ENCODE data around the gene MFRP. TPM values are rescaled to one million over a fixed set of nuclear protein-coding genes. Genes with fewer than 3 reads are reported as not detected.

MFRP gene
- polyA plus RNA-seq, 1 donor = not detected

DNA sequence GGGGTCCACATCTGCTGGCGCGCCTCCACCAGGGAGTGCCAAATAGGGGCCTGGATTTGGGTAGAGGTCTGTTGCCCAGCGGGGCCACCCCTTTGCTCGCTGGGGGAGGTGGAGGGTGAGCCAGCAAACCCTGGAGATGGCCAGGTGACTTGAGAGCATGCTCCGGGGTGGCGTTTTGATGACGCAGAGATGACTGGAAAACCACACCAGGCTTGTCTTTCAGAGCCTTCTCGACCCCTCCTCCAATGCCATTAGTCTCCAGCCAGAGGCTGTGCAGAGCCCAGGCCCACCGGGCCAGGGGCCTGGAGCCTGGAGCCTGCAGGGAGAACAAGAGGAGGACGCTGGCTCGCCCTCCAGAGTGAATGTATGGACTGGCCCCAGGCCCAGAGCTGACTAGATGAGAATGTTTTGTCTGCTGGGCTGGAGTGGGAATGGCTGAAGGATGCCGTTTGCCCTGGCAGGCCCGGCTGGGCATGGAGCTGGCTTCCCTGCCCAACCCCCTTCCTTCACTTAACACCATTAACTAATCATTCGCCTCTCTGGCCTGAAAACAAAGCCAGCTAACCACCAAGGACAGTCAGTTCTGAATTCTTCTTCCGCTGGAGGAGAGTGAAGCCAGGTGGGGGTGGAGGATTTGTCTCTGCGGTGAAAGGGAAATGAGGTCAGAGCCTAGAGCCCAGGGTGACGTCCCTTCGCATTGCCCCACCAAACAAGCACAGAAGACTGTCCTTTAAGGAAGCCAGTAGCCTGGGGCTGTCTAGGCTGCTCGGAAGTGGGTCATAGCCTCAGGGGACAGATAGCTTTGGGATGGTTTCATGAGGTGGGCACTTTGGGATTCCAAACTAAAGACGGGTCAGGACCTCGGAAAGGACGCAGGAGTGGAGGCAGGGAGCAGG lies 28.0 kb downstream of the MFRP start:
- DNase-seq (ENCODE audit: low read depth) = no peak

DNA sequence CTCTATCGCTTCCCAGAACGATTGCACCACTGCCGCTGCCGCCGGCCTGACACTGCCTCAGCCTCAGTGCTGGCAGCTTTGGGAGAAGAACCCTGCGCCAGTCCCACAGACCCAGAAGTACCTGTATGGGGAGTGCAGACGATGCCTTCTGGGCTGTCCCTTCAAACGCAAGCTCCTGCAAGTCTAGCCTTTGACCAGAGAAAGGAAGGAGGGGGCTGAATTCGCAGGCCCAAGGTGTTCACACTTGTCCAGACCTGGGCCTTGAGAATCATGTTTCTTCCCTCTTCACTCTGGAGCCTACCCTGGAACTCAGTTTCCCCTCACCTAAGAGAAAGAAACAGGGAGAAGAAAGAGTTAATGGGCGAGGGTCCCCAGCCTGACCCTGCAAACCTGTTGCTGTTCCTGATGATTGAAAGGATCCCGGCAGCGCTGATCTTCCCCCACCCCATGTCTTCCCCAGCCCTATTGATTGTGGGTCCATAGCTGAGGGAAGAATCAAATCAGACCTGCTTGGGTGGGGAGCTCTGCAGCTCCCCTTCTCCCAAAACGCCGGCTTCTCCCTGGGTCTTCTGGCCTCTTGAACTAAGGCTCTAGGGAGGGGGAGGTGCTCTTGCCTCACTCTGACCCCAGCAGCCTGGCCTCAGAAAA lies 28.8 kb downstream of the MFRP start:
- no peak for DNase-seq (ENCODE audit: low read depth)

DNA sequence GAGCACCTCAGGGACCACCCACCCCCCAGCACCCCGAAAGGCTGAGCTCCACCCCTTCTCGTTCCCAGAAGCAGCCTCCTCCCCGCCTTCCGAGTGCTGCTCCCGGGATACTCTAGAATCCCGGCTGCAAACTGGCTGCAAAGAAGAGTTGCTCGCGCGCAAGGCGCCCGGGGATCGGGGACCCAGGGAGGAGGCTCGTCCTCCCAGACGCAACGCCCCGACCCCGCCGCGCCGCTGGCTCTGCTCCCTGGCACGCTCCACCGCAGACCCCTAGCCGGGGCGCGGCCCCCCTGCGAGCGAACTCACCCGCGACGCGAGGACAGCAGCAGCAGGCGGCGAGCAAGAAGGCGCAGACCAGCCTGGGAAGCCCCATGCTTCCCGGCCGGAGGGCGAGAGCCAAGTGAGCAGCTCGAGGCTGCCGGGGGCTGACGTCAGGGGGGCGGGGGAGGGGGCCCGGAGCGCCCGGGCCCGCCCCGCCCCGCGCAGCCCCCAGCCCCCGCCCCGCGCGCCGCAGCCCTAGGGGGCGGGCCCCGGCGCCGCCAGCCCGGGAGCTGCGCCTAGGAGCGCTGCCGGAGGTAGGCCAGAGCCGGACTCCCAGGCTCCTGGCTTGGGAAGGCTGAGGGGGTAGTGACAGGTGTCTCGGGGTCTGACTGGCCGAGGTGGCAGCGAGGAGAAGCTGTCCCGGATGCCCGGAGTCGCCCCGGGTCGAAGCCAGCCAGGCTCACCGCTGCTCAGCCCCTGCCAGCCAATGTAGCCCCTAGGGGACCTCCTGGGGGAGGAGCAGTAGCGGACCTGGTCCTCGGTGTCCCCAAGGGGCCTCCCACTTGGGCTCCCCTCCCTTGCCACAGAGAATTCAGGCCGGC lies 29.5 kb downstream of the MFRP start, which contains the start of gene MCAM:
Gene MCAM, minus strand, starts transcription at position 402 of the 863 bp plus-strand sequence. Its CDS starts 29 bp downstream, at position 373.
- DNase-seq (ENCODE audit: low read depth) = no peak

DNA sequence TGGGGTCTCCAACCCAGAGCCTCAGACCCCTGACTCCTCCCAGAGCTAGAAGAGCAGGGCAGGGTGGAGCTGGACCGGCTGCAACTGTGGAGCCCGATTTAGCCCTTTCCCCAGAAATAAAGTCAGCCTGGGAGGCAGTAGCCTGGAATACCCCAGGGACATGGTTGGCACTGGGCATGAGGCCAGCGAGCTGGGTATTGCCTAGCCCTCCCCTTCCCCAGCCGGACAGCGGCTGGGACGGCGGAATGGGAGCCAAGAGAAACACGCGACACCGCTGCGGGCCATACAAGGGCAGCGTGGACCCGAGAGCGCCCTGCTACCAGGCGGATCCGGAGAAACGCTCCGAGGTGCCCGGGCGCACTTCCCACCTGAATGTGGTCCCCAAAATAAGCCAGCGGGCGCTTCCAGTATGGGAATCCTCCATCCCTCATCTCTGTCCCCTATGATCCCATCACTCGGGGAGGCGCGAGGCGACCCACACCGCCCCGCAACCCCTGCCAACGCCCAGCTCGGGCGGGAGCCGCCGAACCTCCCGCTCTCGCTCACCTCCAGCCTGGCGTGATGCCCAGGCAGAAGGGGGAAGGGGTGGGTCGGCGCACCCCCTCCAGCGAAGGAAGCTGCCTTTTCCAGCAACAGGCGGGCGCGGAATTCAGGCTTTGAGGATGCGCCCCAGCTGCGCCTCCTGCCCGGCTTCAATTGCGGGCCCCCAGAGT lies 30.3 kb downstream of the MFRP start:
- no peak for DNase-seq (ENCODE audit: low read depth)

GRCh38 chr11:119315131-119316015 lies 31.1 kb downstream of the MFRP start:
- DNase-seq (ENCODE audit: low read depth) = no peak

DNA sequence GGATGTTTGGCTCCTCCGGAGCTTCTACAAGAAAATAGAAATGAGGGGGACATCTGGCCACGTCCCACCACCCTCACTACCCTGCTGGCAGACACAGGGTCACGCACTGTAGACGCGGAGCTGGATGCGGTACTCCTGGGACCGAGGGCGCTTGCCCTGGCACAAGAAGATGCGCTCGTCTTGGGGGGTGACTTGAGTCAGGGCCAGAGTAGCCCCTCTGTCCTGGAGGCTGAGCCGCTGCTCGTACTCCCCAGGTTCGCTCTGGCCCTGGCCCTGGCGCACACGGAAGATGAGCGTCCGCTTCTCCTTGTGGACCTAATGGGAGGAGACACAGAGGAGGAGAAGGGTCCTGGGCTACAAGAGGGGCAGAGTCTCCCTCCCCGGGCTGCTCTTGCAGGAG lies 31.8 kb downstream of the MFRP start:
- DNase-seq (ENCODE audit: low read depth) = no peak

GRCh38 chr11:119310682-119311052 lies 35.8 kb downstream of the MFRP start:
- no peak for DNase-seq (ENCODE audit: low read depth)

- no peak for DNase-seq (ENCODE audit: low read depth)
Observed at GRCh38 chr11:119309953-119310681, 36.4 kb downstream of the MFRP start.

DNA sequence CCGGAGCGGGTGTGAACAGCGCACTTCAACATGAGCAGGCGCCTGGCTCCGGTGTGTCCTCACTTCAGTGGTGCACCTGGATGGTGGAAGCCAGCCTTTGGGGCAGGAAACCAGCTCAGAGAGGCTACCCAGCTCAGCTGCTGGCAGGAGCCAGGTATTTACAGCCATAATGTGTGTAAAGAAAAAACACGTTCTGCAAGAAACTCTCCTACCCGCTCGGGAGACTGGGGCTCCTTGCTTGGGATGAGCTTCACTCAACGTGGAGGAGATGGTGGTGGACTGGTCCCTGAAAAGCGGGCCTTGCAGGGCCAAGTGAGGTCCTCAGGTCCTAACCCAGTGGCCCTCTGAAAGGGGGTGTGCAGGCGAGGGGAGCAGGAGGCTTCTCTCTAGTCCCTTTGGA lies 37.1 kb downstream of the MFRP start:
- no peak for DNase-seq (ENCODE audit: low read depth)

DNA sequence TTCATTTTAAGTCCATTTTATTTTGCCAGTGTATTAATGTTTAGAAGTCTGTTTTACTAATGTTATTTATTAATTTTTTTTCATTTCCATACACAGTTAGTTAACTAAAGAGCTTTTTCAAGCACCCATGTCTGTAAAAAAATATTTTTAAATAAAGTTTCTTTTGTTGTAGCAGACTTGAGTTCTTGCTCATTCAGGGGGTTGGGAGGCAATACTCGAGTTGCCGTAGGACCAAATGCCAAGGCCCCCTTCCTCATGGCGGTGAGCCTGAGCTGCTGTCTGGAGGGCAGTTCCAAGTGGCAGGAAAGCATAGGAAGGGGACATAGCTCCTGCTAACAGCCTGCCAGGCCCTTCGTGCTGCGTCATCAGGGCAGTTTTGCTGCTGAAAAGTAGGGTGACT lies 38.5 kb downstream of the MFRP start:
- no peak for DNase-seq (ENCODE audit: low read depth)

GRCh38 chr11:119307219-119307618 lies 39.3 kb downstream of the MFRP start:
- DNase-seq (ENCODE audit: low read depth) = no peak

- DNase-seq (ENCODE audit: low read depth) = no peak
Observed at GRCh38 chr11:119306373-119306890, 40.1 kb downstream of the MFRP start.

DNA sequence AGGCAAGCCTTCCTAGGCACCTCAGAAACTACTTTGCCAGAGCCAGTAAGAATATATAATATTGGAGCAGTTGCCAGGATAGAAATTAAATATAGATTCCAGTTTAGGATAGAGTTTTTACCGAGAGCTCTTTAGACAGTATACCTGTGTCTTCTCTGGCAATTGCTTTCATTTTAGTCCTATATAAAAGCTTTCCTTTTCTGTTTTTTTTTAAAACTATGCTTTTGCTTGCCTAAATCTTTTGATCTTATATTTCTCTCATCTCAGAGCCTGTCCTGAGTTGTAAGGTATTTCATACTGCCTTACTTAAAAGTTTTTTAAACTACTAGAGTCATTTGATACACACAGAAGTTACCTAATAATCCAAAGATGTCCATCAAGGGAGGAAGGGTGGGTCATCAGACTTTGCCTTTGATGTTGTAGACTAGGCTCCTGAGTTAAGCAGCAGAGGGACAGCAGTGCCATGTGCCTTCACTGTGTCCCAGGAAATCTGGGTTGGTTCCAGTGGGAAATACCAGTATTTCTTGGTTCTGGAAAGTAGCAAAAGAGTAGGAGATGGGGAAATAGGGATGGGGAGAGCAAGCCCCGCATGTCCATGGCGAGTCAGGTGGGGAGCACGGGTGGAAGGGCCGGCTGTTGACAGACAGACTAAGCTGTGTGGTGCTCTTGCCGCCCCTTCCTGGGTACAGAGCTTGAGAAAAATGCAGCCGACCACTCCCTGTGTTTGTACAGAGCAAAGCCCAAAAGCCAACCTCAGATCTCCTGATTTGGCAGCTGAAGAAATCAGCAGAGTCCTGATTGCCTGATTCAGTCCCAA lies 40.7 kb downstream of the MFRP start:
- no peak for DNase-seq (ENCODE audit: low read depth)

GRCh38 chr11:119303227-119303718 lies 43.2 kb downstream of the MFRP start:
- DNase-seq (ENCODE audit: low read depth) = no peak

DNA sequence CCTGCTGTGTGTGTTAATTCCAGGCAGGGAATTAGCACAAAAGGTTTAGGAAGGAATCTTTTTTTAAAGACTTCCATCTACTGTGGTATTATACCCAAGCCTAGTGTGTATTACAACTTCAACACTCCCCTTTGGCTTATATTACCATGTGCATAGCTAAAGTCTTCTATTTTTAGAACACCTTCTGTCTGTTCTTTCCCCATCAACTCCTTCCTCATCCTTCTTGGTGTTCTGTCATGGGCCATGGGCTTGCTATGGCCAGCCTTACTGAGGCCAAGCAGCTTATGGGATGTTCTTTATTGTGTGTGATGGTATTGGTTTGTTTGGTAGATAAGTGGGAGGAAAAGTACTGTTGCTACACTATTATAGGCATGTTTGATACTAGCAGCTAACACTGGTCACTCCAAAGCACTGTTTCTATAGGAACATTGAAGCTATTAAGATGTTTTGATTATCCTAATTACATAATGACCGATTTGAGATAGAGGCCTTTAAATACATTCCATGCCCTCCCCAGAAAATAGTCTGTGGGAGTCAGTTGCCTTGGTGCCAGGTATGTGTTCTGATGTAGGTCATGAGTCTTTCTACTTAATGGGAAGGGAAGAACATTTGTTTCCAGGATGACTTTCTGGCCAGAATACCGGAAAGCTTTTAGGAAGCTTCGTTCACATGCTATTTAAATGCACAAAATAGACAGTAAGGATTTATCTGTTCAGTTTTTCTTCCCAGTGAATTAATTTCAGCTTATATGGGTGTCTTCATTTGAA lies 46.1 kb downstream of the MFRP start:
- DNase-seq (ENCODE audit: low read depth) = no peak

- no peak for DNase-seq (ENCODE audit: low read depth)
Observed at GRCh38 chr11:119299416-119299815, 47.1 kb downstream of the MFRP start.

DNA sequence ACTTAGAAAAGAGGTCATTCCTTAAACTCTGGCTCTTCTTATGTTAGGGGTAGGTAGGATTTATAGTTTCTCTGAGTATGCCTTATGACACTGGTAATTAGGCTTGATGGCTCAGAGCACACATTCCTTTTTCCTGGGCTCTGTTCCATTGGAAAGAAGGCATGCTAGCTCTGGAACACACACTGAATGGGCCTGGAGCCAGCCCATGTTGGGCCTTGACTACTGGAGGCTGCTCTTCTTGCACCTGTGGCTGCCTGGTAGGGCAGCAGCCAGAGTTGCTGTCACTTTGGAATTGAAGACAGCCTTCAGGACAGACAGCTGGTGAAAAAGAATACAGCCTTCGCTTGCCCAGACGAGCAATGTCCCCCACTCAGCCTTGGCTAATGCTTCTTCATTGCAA lies 47.8 kb downstream of the MFRP start:
- DNase-seq (ENCODE audit: low read depth) = no peak

GRCh38 chr11:119297938-119298337 lies 48.6 kb downstream of the MFRP start:
- DNase-seq (ENCODE audit: low read depth) = no peak

Measured in forelimb muscle (tissue), 1 donor.